Transverse colon (tissue), 4 donors: Measurements from ENCODE around the gene PCCA. TPM values are rescaled to one million over a fixed set of nuclear protein-coding genes. Genes with fewer than 3 reads are reported as not detected.
"Not testable (repeated sequence)": the region's sequence is repeated elsewhere in the genome, so short reads cannot be mapped to it uniquely, and the experiment has no call there.

ENCODE experiments used
- DNase-seq: peaks from one replicate; pipeline ENCODE4 v3.0.0-alpha.2; 2019
- H3K27ac ChIP-seq, 4 donors: fragments of 200-600 bp; sonication (generic); 2 replicates each; pipeline ENCODE4 v1.5.1; 2016 to 2018; ENCODE audit warnings: inconsistent platforms in 4 of 4
- H3K27me3 ChIP-seq: fragments of 200-600 bp; sonication (generic); 2 replicates; pipeline ENCODE4 v1.5.1; 2017; ENCODE audit warnings: inconsistent platforms
- H3K36me3 ChIP-seq, 4 donors: fragments of 200-600 bp; sonication (generic); 2 replicates each; pipeline ENCODE4 v1.5.1; 2017 to 2019; ENCODE audit warnings: inconsistent platforms in 4 of 4
- H3K4me1 ChIP-seq, 4 donors: fragments of 200-600 bp; sonication (generic); 2 replicates each; pipeline ENCODE4 v1.5.1; 2017 to 2020; ENCODE audit warnings: inconsistent platforms in 4 of 4
- H3K4me3 ChIP-seq, 4 donors: fragments of 200-600 bp; sonication (generic); 1 replicate in 1 of 4; 2 replicates in 3 of 4; pipeline versions ENCODE4 v1.5.1 to v1.6.1; 2017 to 2019; ENCODE audit warnings: inconsistent platforms in 4 of 4
- H3K9me3 ChIP-seq, 2 donors: fragments of 200-600 bp; sonication (generic); 2 replicates each; pipeline ENCODE4 v1.5.1; 2017 to 2019; ENCODE audit warnings: inconsistent platforms in 2 of 2
- CTCF ChIP-seq, 5 experiments: fragments of 200-600 bp in 3 of 5; fragments of 450-650 bp in 2 of 5; sonication (generic) in 3 of 5; IDR thresholded peaks; 1 replicate in 2 of 5; 2 replicates in 3 of 5; pipeline ENCODE4 v1.5.1; 2016 to 2017; ENCODE audit warnings: antibody characterized with exemption in 5 of 5, inconsistent platforms in 3 of 5, mild to moderate bottlenecking in 2 of 5, moderate library complexity in 1 of 5
- EP300 ChIP-seq: sonication (generic); formaldehyde crosslinking; IDR thresholded peaks from one replicate; pipeline ENCODE4 v1.6.1; 2017; ENCODE audit warnings: antibody characterized with exemption, low read depth
- POLR2A ChIP-seq: fragments of 450-650 bp; IDR thresholded peaks from one replicate; pipeline ENCODE4 v1.6.1; 2016; ENCODE audit warnings: antibody characterized with exemption, mild to moderate bottlenecking, moderate library complexity
- POLR2AphosphoS5 ChIP-seq, 3 donors: sonication (generic); formaldehyde crosslinking; IDR thresholded peaks; one replicate each; pipeline ENCODE4 v1.6.1; 2016; ENCODE audit warnings: antibody characterized with exemption in 3 of 3
- WGBS, 2 donors: methylation state at CpG; one replicate each; pipeline ENCODE4 v1.1.5; 2018; ENCODE audit warnings: low coverage in 1 of 2; 5-methylcytosine and 5-hydroxymethylcytosine counted together
- in situ Hi-C, 4 donors: fragments of 200-750 bp; cut with MboI; loops; one replicate each; pipeline versions ENCODE4 v1.15.0 to v1.15.1; 2017; ENCODE audit warnings: low sequenced_read_pairs in 3 of 4, low pct_ligation_motif_present in 1 of 4, low pct_unique_long_range_greater_than_20kb in 1 of 4
- intact Hi-C: fragments of 100-400 bp; cut with DNase I; formaldehyde crosslinking; loops from one replicate; pipeline ENCODE4 v1.15.1; 2023; ENCODE audit warnings: low total_unique reads
- total RNA-seq, 4 donors: library from RNA; depleted of rRNA; stranded (reverse); fragments of >200 nt; gene quantifications; one replicate each; pipeline ENCODE4 v1.1.0, GENCODE V29; 2016

Gene PCCA
- total RNA-seq, 4 donors from 2014 or later: 13.1 to 87.8 (median 74.6) TPM

GRCh38 chr13:100088273-100088643 lies 635 bp upstream of the PCCA start:
- no peak for DNase-seq

GRCh38 chr13:100089465-100090032 lies 656 bp downstream of the PCCA start:
- H3K27ac ChIP-seq: peak overlapping the region; percentile 73 to 91 (median 85)
- H3K9me3 ChIP-seq: no peaks in the 10 kb centered on the region
- H3K4me1 ChIP-seq: peaks cover 0 to 37% (median 23%) of the 10 kb centered on the region in 4 donors
- peak overlapping the region; percentile 32 to 95 (median 84) for H3K4me3 ChIP-seq
- intact Hi-C loops: no loop called here
- 0 to 2% methylated on average over 7 to 13 of the region's 13 CpGs for WGBS, 2 donors
- no peaks in the 10 kb centered on the region for H3K36me3 ChIP-seq
- no peaks in the 10 kb centered on the region for H3K27me3 ChIP-seq
- no peak for TF ChIP-seq EP300
- TF ChIP-seq POLR2A: no peak
- no peak for TF ChIP-seq POLR2AphosphoS5 (IDR thresholded peaks at IDR 0.05)
- no peak for TF ChIP-seq CTCF (IDR thresholded peaks at IDR 0.05)
- no peak for DNase-seq
- in situ Hi-C loops: no loop called here

More at GRCh38 chr13:100088273-100088643, 635 bp upstream of the PCCA start:
- H3K36me3 ChIP-seq: no peaks in the 10 kb centered on the region
- H3K27me3 ChIP-seq: no peaks in the 10 kb centered on the region
- H3K27ac ChIP-seq: peak overlapping the region; percentile 73 to 91 (median 85)
- 15 to 19% methylated on average over 10 to 12 of the region's 12 CpGs for WGBS, 2 donors
- in situ Hi-C loops (no loop called here), intact Hi-C loops (no loop called here)
- no peaks in the 10 kb centered on the region for H3K9me3 ChIP-seq
- H3K4me1 ChIP-seq: peaks cover 0 to 37% (median 23%) of the 10 kb centered on the region in 4 donors
- peak overlapping the region; percentile 32 to 95 (median 84) for H3K4me3 ChIP-seq
- TF ChIP-seq EP300 (no peak), CTCF (IDR thresholded peaks at IDR 0.05) (no peak), POLR2A (no peak), POLR2AphosphoS5 (IDR thresholded peaks at IDR 0.05) (no peak)

DNA sequence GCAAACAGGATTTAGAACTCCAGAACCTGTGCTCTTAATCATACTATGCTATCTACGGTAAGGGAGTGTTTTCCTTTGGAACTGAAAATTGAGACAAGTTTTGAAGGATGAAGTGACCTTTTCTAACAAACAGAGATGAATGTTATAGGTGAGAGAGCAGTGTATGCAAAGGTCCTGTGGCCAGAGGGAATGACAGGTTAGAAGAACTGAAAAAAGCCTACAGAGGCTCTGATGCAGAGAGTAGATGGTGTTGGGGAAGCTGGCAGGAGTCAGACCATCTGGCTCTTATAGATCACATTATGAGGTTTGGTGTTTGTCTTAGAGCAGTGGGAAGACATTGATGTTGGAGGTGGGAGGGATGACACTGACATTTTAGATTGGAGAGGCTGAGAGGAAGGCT lies 2.0 kb downstream of the PCCA start:
- Histone ChIP-seq H3K4me3 (peak overlapping the region in 1 of 4 donors; percentile 95), H3K4me1 (peaks cover 0 to 37% (median 23%) of the 10 kb centered on the region in 4 donors), H3K9me3 (no peaks in the 10 kb centered on the region), H3K27me3 (no peaks in the 10 kb centered on the region), H3K27ac (peak overlapping the region in 1 of 4 donors; percentile 86), H3K36me3 (no peaks in the 10 kb centered on the region)
- no peak for DNase-seq
- in situ Hi-C loops: no loop called here
- intact Hi-C loops: no loop called here
- no peak for TF ChIP-seq CTCF (IDR thresholded peaks at IDR 0.05)
- no peak for TF ChIP-seq POLR2AphosphoS5 (IDR thresholded peaks at IDR 0.05)
- no peak for TF ChIP-seq POLR2A
- no peak for TF ChIP-seq EP300
- WGBS, 2 donors: 79 to 81% methylated on average over 1 of the region's 1 CpG

DNA sequence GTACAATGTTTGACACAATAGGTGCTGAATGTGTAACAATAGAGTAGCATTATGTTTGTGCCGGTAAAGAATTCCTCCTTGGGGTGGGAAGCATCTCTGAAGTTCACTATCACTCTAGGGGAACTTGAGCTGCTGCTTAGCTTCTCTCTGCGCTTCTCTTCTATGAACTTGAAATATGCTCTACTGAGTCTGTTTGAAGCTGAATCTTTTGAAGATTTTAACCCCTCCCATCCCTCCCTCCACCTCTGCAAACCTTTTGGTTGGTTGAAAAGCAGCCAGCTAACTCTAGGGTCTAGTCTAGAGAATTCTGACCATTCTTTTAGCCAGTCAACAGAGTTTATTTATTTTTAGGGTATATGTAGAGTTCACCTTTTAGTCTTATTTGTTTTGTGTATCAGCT lies 2.5 kb downstream of the PCCA start:
- TF ChIP-seq CTCF (IDR thresholded peaks at IDR 0.05) (no peak), POLR2AphosphoS5 (IDR thresholded peaks at IDR 0.05) (no peak), POLR2A (no peak), EP300 (no peak)
- H3K27me3 ChIP-seq: no peaks in the 10 kb centered on the region
- no peaks in the 10 kb centered on the region for H3K36me3 ChIP-seq
- no peak overlapping the region for H3K4me3 ChIP-seq
- intact Hi-C loops: no loop called here
- no peaks in the 10 kb centered on the region for H3K9me3 ChIP-seq
- no peak for DNase-seq
- in situ Hi-C loops: no loop called here
- no peak overlapping the region for H3K27ac ChIP-seq
- H3K4me1 ChIP-seq: peaks cover 0 to 37% (median 23%) of the 10 kb centered on the region in 4 donors
- 75 to 76% methylated on average over 2 of the region's 2 CpGs for WGBS, 2 donors

DNA sequence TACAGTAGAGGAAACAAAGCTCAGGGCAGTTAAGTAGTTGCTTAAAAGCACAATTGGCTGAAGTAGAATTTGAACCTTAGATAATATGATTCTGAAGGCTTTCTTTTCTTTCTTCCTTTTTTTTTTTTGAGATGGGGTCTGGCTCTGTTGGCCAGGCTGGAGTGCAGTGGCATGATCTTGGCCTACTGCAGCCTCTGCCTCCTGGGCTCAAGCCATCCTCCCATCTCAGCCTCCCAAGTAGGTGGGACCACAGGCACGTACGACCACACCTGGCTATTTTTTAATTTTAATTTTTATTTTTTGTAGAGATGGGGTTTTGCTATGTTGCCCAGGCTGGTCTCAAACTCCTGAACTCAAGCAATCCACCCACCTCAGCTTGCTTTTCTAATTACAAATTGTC lies 3.4 kb downstream of the PCCA start:
- H3K9me3 ChIP-seq, H3K27me3 ChIP-seq, H3K27ac ChIP-seq, H3K4me3 ChIP-seq, intact Hi-C loops, DNase-seq, in situ Hi-C loops, H3K36me3 ChIP-seq: not testable (repeated sequence)
- peaks cover 0 to 35% (median 23%) of the 10 kb centered on the region in 4 donors for H3K4me1 ChIP-seq
- 95 to 100% methylated on average over 2 of the region's 2 CpGs for WGBS, 2 donors
